IMR-90 (cell line): ENCODE results near the gene NOS1AP. TPM values are rescaled to one million over a fixed set of nuclear protein-coding genes. Genes with fewer than 3 reads are reported as not detected.

Experiments
- ATAC-seq: fragments of 200-7000 bp; cut with Tn5 transposase; 2 replicates; pipeline ENCODE4 v1.9.1; 2020; ENCODE audit warnings: low read depth, mild to moderate bottlenecking, moderate library complexity
- BruUV-seq: library from RNA; stranded (reverse); fragments of 400-500 nt; replicated peaks from 2 replicates; lab custom pipeline; 2021; lab: Mats Ljungman, UMichigan
- CTCF ChIA-PET: fragments of 300-600 bp; formaldehyde crosslinking; extraction: SDS; loops from one replicate; lab custom pipeline; 2021; ENCODE audit warnings: antibody characterized with exemption; lab: Yijun Ruan, JAX
- POLR2A ChIA-PET: fragments of 300-600 bp; sonication (Branson Sonifier 250); formaldehyde crosslinking; loops from one replicate; lab custom pipeline; 2022; ENCODE audit warnings: antibody characterized with exemption; ENCODE audit not compliant: unreplicated experiment; lab: Charles Lee
- DNase-seq: peaks from one replicate; pipeline ENCODE4 v3.0.0; 2013
- H2AFZ ChIP-seq: replicated peaks from 2 replicates; pipeline ENCODE3; 2013; ENCODE audit warnings: low read length, mild to moderate bottlenecking; ENCODE audit not compliant: poor library complexity
- H2AK5ac ChIP-seq: 2 replicates; pipeline ENCODE4 v1.6.1; 2013; ENCODE audit warnings: low read depth, low read length, inconsistent platforms
- H2AK9ac ChIP-seq: replicated peaks from 2 replicates; pipeline ENCODE3; 2013; ENCODE audit warnings: mild to moderate bottlenecking, low read depth, low read length, moderate library complexity; ENCODE audit not compliant: poor library complexity
- H2BK120ac ChIP-seq: 2 replicates; pipeline ENCODE4 v1.6.1; 2013; ENCODE audit warnings: low read depth, low read length, inconsistent platforms
- H2BK15ac ChIP-seq: 3 replicates; pipeline ENCODE4 v1.6.1; 2013; ENCODE audit warnings: low read depth, low read length, inconsistent platforms
- H2BK20ac ChIP-seq: 2 replicates; pipeline ENCODE4 v1.6.1; 2013; ENCODE audit warnings: low read depth, mild to moderate bottlenecking, inconsistent platforms, low read length, moderate library complexity
- H2BK5ac ChIP-seq: 2 replicates; pipeline ENCODE4 v1.6.1; 2013; ENCODE audit warnings: mild to moderate bottlenecking, low read depth, low read length, inconsistent platforms; ENCODE audit not compliant: poor library complexity, severe bottlenecking
- H3K14ac ChIP-seq: replicated peaks from 2 replicates; pipeline ENCODE4 v1.6.1; 2013; ENCODE audit warnings: low read depth, low read length, inconsistent platforms
- H3K18ac ChIP-seq: 2 replicates; pipeline ENCODE4 v1.6.1; 2013; ENCODE audit warnings: low read depth, low read length, control low read depth
- H3K23ac ChIP-seq: 2 replicates; pipeline ENCODE4 v1.6.1; 2013; ENCODE audit warnings: low read depth, low read length, inconsistent platforms
- H3K27ac ChIP-seq: 2 replicates; pipeline ENCODE4 v1.5.1; 2013; ENCODE audit warnings: mild to moderate bottlenecking, control low read depth, low read length; ENCODE audit not compliant: insufficient read depth
- H3K27me3 ChIP-seq: 2 replicates; pipeline ENCODE4 v1.6.1; 2013; ENCODE audit warnings: low read length; ENCODE audit not compliant: control insufficient read depth, insufficient read depth
- H3K36me3 ChIP-seq: 2 replicates; pipeline ENCODE4 v1.6.1; 2013; ENCODE audit warnings: low read length, mixed read lengths; ENCODE audit not compliant: control insufficient read depth, insufficient read depth
- H3K4ac ChIP-seq: 2 replicates; pipeline ENCODE4 v1.6.1; 2013; ENCODE audit warnings: low read depth, low read length, inconsistent platforms
- H3K4me1 ChIP-seq: 2 replicates; pipeline ENCODE4 v1.6.1; 2013; ENCODE audit warnings: low read length, mixed read lengths; ENCODE audit not compliant: control insufficient read depth, insufficient read depth
- H3K4me2 ChIP-seq: 2 replicates; pipeline ENCODE4 v1.6.1; 2013; ENCODE audit warnings: low read depth, mild to moderate bottlenecking, control low read depth, low read length, moderate library complexity
- H3K4me3 ChIP-seq: 2 replicates; pipeline ENCODE4 v1.5.1; 2013; ENCODE audit warnings: low read depth, mild to moderate bottlenecking, control low read depth, low read length, moderate library complexity; ENCODE audit not compliant: insufficient read depth
- H3K56ac ChIP-seq: 2 replicates; pipeline ENCODE4 v1.6.1; 2013; ENCODE audit warnings: low read length, inconsistent platforms; ENCODE audit not compliant: insufficient read depth; ENCODE audit errors: extremely low read depth
- H3K79me1 ChIP-seq, 2 experiments: 2 replicates each; pipeline ENCODE4 v1.6.1; 2013; ENCODE audit warnings: low read length in 2 of 2, inconsistent platforms in 1 of 2, low read depth in 1 of 2
- H3K9ac ChIP-seq: 2 replicates; pipeline ENCODE4 v1.6.1; 2013; ENCODE audit warnings: low read depth, low read length, control low read depth
- H3K9me1 ChIP-seq: 2 replicates; pipeline ENCODE4 v1.6.1; 2013; ENCODE audit warnings: low read length, inconsistent platforms; ENCODE audit not compliant: insufficient read depth
- H3K9me3 ChIP-seq: 2 replicates; pipeline ENCODE4 v1.6.1; 2013; ENCODE audit warnings: low read length; ENCODE audit not compliant: control insufficient read depth, insufficient read depth
- H4K20me1 ChIP-seq: 2 replicates; pipeline ENCODE4 v1.6.1; 2013; ENCODE audit warnings: low read length, inconsistent platforms; ENCODE audit not compliant: insufficient read depth
- H4K5ac ChIP-seq: 2 replicates; pipeline ENCODE4 v1.6.1; 2013; ENCODE audit warnings: mild to moderate bottlenecking, low read depth, low read length, control low read depth
- H4K8ac ChIP-seq, 2 experiments: 2 replicates each; pipeline ENCODE4 v1.6.1; 2013; ENCODE audit warnings: low read depth in 2 of 2, low read length in 2 of 2, control low read depth in 1 of 2, inconsistent platforms in 1 of 2
- H4K91ac ChIP-seq: 2 replicates; pipeline ENCODE4 v1.6.1; 2013; ENCODE audit warnings: low read depth, low read length, inconsistent platforms; ENCODE audit not compliant: insufficient read depth
- CHD1 ChIP-seq: IDR thresholded peaks from 2 replicates; pipeline ENCODE4 v1.6.1; 2012; ENCODE audit warnings: low read depth, low read length, improper control_type of control experiment
- CTCF ChIP-seq: conservative IDR thresholded peaks from 2 replicates; pipeline ENCODE4 v1.5.1; 2012; ENCODE audit warnings: mild to moderate bottlenecking, low read depth, low read length, improper control_type of control experiment
- FOS ChIP-seq: fragments of 150-350 bp; IDR thresholded peaks from 2 replicates; pipeline ENCODE4 v1.6.1; 2016; ENCODE audit warnings: low read depth, low read length
- MAFK ChIP-seq: IDR thresholded peaks from 2 replicates; pipeline ENCODE4 v1.6.1; 2012; ENCODE audit warnings: low read depth, low read length, improper control_type of control experiment
- MAZ ChIP-seq: IDR thresholded peaks from 2 replicates; pipeline ENCODE4 v1.6.1; 2012; ENCODE audit warnings: low read depth, mild to moderate bottlenecking, low read length, improper control_type of control experiment, moderate library complexity, borderline replicate concordance
- NFE2L2 ChIP-seq: fragments of 150-350 bp; IDR thresholded peaks from 2 replicates; pipeline ENCODE4 v1.6.1; 2016; ENCODE audit warnings: low read depth, mild to moderate bottlenecking, low read length
- POLR2A ChIP-seq: IDR thresholded peaks from 2 replicates; pipeline ENCODE4 v1.6.1; 2012; ENCODE audit warnings: mild to moderate bottlenecking, low read depth, low read length
- RAD21 ChIP-seq: IDR thresholded peaks from 2 replicates; pipeline ENCODE4 v1.6.1; 2012; ENCODE audit warnings: low read length, improper control_type of control experiment
- RCOR1 ChIP-seq: IDR thresholded peaks from 2 replicates; pipeline ENCODE4 v1.6.1; 2012; ENCODE audit warnings: mild to moderate bottlenecking, low read length, improper control_type of control experiment; ENCODE audit not compliant: insufficient replicate concordance
- RFX5 ChIP-seq: IDR thresholded peaks from 2 replicates; pipeline ENCODE4 v1.8.0; 2012; ENCODE audit warnings: low read depth, mild to moderate bottlenecking, low read length, moderate library complexity
- SMC3 ChIP-seq: fragments of 150-350 bp; IDR thresholded peaks from 2 replicates; pipeline ENCODE4 v1.6.1; 2016; ENCODE audit warnings: low read depth, mild to moderate bottlenecking, antibody characterized with exemption, low read length, moderate library complexity
- USF2 ChIP-seq: fragments of 150-350 bp; IDR thresholded peaks from 2 replicates; pipeline ENCODE4 v1.6.1; 2017; ENCODE audit warnings: mild to moderate bottlenecking, antibody characterized with exemption, low read length, low read depth
- WGBS, 2 experiments: methylation state at CpG; one replicate each; pipeline versions ENCODE4 v1.1.5 to v1.1.7; 2013; ENCODE audit warnings: missing lambda C conversion rate in 2 of 2; ENCODE audit not compliant: insufficient read length in 1 of 2; ENCODE audit errors: extremely low coverage in 2 of 2; 5-methylcytosine and 5-hydroxymethylcytosine counted together
- dilution Hi-C: fragments of 300-500 bp; cut with HindIII; formaldehyde crosslinking; loops from one replicate; pipeline ENCODE4 v1.14.3; 2018; ENCODE audit warnings: low sequenced_read_pairs; ENCODE audit not compliant: unreplicated experiment
- in situ Hi-C: fragments of 300-500 bp; cut with MboI; formaldehyde crosslinking; loops from 3 replicates; pipeline ENCODE4 v1.14.3; 2019; ENCODE audit warnings: low sequenced_read_pairs, inconsistent platforms, mixed read lengths
- intact Hi-C: fragments of 100-400 bp; cut with micrococcal nuclease; formaldehyde crosslinking; loops from 2 replicates; pipeline ENCODE4 v1.10.0; 2022
- polyA plus RNA-seq, 3 experiments: library from polyadenylated mRNA; depleted of rRNA; stranded (reverse); fragments of >200 nt; gene quantifications; 2 replicates each; pipeline ENCODE4 v1.2.3, GENCODE V29; 2012; ENCODE audit warnings: low replicate concordance in 1 of 3
- total RNA-seq: library from RNA; depleted of rRNA; stranded (reverse); fragments of >200 nt; gene quantifications from 2 replicates; pipeline ENCODE4 v1.2.3, GENCODE V29; 2012
- TF ChIP-seq, protein P1 (sequence below): fragments of 150-350 bp; IDR thresholded peaks from 2 replicates; pipeline ENCODE4 v1.6.1; 2016; ENCODE audit warnings: low read depth, mild to moderate bottlenecking, low read length, moderate library complexity, borderline replicate concordance

NOS1AP gene
- total and polyA plus RNA-seq, 2 of the 4 experiments (the other 2 are of a cell fraction) = 0.18 to 0.19 TPM

DNA sequence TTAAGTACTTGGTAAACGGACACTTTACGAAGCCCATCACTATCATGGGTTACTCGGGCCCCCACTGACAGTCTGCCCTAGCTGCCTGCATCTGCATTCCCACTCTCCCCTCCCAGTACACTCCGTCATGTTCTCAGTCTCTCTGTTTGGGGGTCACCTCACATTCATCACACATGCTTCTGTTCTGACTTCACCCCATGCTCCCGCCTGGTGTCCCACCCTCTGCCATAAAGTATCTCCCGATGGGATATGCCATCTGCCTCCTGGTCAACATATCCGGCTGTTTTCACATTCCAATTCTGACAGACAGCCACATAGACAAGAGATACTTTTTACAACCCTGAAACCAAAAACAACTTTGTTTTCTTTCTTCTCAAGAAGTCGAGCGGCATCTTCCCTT lies 46.9 kb upstream of the NOS1AP start:
- no peak overlapping the region for H3K4me2 ChIP-seq
- no peak overlapping the region for H2BK15ac ChIP-seq
- no peaks in the 10 kb centered on the region for H4K20me1 ChIP-seq
- dilution Hi-C loops = no loop called here
- H2BK120ac ChIP-seq = no peak overlapping the region
- H3K27me3 ChIP-seq = peaks cover 5% of the 10 kb centered on the region; the same call in 1 of the 2 replicates
- no peak overlapping the region for H4K5ac ChIP-seq
- no peak overlapping the region for H3K4ac ChIP-seq
- no peak overlapping the region for H3K9ac ChIP-seq
- no peaks in the 10 kb centered on the region for H3K36me3 ChIP-seq
- H2AK5ac ChIP-seq = no peak overlapping the region
- no peak overlapping the region for H3K27ac ChIP-seq
- intact Hi-C loops = loop anchor here (5.0 kb wide), 1 partner anchor 215 kb away; no protein-coding TSS in a partner anchor
- DNase-seq = no peak
- no peak overlapping the region for H2BK20ac ChIP-seq
- H3K56ac ChIP-seq = no peak overlapping the region
- H2BK5ac ChIP-seq = no peak overlapping the region
- H3K79me1 ChIP-seq = no peaks in the 10 kb centered on the region
- 90% methylated on average over 5 of the region's 9 CpGs; no CpG with 5 or more reads in 1 of the 2 experiments for WGBS, 2 experiments
- POLR2A ChIA-PET = no interaction called here
- peaks cover 5% of the 10 kb centered on the region; the same call in 1 of the 2 replicates for H3K4me1 ChIP-seq
- no peak overlapping the region for H3K18ac ChIP-seq
- no peak for ATAC-seq
- CTCF ChIA-PET = no interaction called here
- BruUV-seq = no TSS peak
- H3K9me3 ChIP-seq = 0 out of 2 replicates have a peak, but pooled peaks cover 2% of the 10 kb centered on the region
- no peak overlapping the region for H3K14ac ChIP-seq
- H4K8ac ChIP-seq = no peak overlapping the region
- no peak overlapping the region for H2AFZ ChIP-seq
- in situ Hi-C loops = no loop called here
- H3K9me1 ChIP-seq = no peaks in the 10 kb centered on the region
- no peak overlapping the region for H3K23ac ChIP-seq
- no peak overlapping the region for H3K4me3 ChIP-seq
- no peak overlapping the region for H2AK9ac ChIP-seq
- no peak overlapping the region for H4K91ac ChIP-seq
- TF ChIP-seq RCOR1 = no peak
- no peak for TF ChIP-seq NFE2L2
- TF ChIP-seq, protein P1, sequence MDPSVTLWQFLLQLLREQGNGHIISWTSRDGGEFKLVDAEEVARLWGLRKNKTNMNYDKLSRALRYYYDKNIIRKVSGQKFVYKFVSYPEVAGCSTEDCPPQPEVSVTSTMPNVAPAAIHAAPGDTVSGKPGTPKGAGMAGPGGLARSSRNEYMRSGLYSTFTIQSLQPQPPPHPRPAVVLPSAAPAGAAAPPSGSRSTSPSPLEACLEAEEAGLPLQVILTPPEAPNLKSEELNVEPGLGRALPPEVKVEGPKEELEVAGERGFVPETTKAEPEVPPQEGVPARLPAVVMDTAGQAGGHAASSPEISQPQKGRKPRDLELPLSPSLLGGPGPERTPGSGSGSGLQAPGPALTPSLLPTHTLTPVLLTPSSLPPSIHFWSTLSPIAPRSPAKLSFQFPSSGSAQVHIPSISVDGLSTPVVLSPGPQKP = no peak
- TF ChIP-seq FOS = no peak
- no peak for TF ChIP-seq RAD21
- TF ChIP-seq RFX5 = no peak
- TF ChIP-seq SMC3 = no peak
- no peak for TF ChIP-seq CTCF
- TF ChIP-seq POLR2A = no peak
- no peak for TF ChIP-seq MAZ
- no peak for TF ChIP-seq MAFK
- no peak for TF ChIP-seq CHD1
- TF ChIP-seq USF2 = no peak
